Gastroesophageal sphincter (tissue), 4 donors: ENCODE data around the gene EPAS1. TPM values are rescaled to one million over a fixed set of nuclear protein-coding genes. Genes with fewer than 3 reads are reported as not detected.

Experiments
- ATAC-seq: fragments of 150-250 bp; one replicate; pipeline ENCODE4 v1.9.1; 2016; ENCODE audit warnings: mild to moderate bottlenecking, moderate library complexity
- H3K27ac ChIP-seq, 4 donors: fragments of 200-600 bp; sonication (generic) in 3 of 4; 1 replicate in 3 of 4; 2 replicates in 1 of 4; pipeline ENCODE4 v1.5.1; 2016 to 2019
- H3K27me3 ChIP-seq: fragments of 200-600 bp; sonication (generic); one replicate; pipeline ENCODE4 v1.5.1; 2019
- H3K36me3 ChIP-seq, 2 donors: fragments of 200-600 bp; sonication (generic); one replicate each; pipeline ENCODE4 v1.5.1; 2019; ENCODE audit warnings: control low read depth in 1 of 2
- H3K4me1 ChIP-seq, 3 donors: fragments of 200-600 bp; sonication (generic); 1 replicate in 2 of 3; 2 replicates in 1 of 3; pipeline ENCODE4 v1.5.1; 2016 to 2019; ENCODE audit warnings: control low read depth in 2 of 3
- H3K4me3 ChIP-seq, 2 donors: fragments of 200-600 bp; sonication (generic); one replicate each; pipeline ENCODE4 v1.5.1; 2019; ENCODE audit warnings: mild to moderate bottlenecking in 1 of 2, moderate library complexity in 1 of 2
- H3K9me3 ChIP-seq, 3 donors: fragments of 200-600 bp; sonication (generic); one replicate each; pipeline ENCODE4 v1.5.1; 2017 to 2019; ENCODE audit warnings: control low read depth in 2 of 3
- CTCF ChIP-seq, 4 experiments: fragments of 200-600 bp in 2 of 4; fragments of 450-650 bp in 2 of 4; sonication (generic) in 1 of 4; IDR thresholded peaks; one replicate each; pipeline ENCODE4 v1.5.1; 2017 to 2019; ENCODE audit warnings: antibody characterized with exemption in 4 of 4, mild to moderate bottlenecking in 2 of 4, moderate library complexity in 2 of 4
- EP300 ChIP-seq: sonication (generic); formaldehyde crosslinking; IDR thresholded peaks from one replicate; pipeline ENCODE4 v1.6.1; 2017; ENCODE audit warnings: antibody characterized with exemption, mild to moderate bottlenecking
- POLR2A ChIP-seq, 2 donors: fragments of 450-650 bp; IDR thresholded peaks; one replicate each; pipeline ENCODE4 v1.6.1; 2017; ENCODE audit warnings: antibody characterized with exemption in 2 of 2, mild to moderate bottlenecking in 2 of 2, moderate library complexity in 1 of 2
- POLR2AphosphoS5 ChIP-seq: sonication (generic); formaldehyde crosslinking; IDR thresholded peaks from one replicate; pipeline ENCODE4 v1.6.1; 2017; ENCODE audit warnings: antibody characterized with exemption
- WGBS, 2 donors: methylation state at CpG; one replicate each; pipeline ENCODE4 v1.1.5; 2018; ENCODE audit warnings: low coverage in 1 of 2; 5-methylcytosine and 5-hydroxymethylcytosine counted together
- total RNA-seq, 4 donors: library from RNA; depleted of rRNA; stranded (reverse); fragments of >200 nt; gene quantifications; one replicate each; pipeline ENCODE4 v1.1.0, GENCODE V29; 2016

EPAS1 gene
- total RNA-seq, 4 donors from 2014 or later, result 101 to 152 (median 131) TPM

- Histone ChIP-seq H3K36me3 (no peaks in the 10 kb centered on the region), H3K27me3 (no peaks in the 10 kb centered on the region), H3K4me1 (peaks cover 0 to 86% (median 21%) of the 10 kb centered on the region in 3 donors), H3K9me3 (no peaks in the 10 kb centered on the region), H3K27ac (no peak overlapping the region), H3K4me3 (no peak overlapping the region)
- TF ChIP-seq CTCF (IDR thresholded peaks at IDR 0.05) (no peak), POLR2AphosphoS5 (no peak), EP300 (no peak), POLR2A (IDR thresholded peaks at IDR 0.05) (no peak)
- WGBS, 2 donors, result 60 to 88% methylated on average over 1 of the region's 1 CpG
- no peak for ATAC-seq
Measured at GRCh38 chr2:46328829-46329228, 31.6 kb downstream of the EPAS1 start.

GRCh38 chr2:46329340-46329739 is 32.1 kb downstream of the EPAS1 start:
- no peaks in the 10 kb centered on the region for H3K27me3 ChIP-seq
- 65 to 95% methylated on average over 2 to 13 of the region's 13 CpGs for WGBS, 2 donors
- H3K4me1 ChIP-seq, result peaks cover 0 to 86% (median 26%) of the 10 kb centered on the region in 3 donors
- TF ChIP-seq EP300 (no peak), POLR2AphosphoS5 (no peak), CTCF (IDR thresholded peaks at IDR 0.05) (no peak), POLR2A (IDR thresholded peaks at IDR 0.05) (no peak)
- H3K36me3 ChIP-seq, result no peaks in the 10 kb centered on the region
- no peak for ATAC-seq
- H3K4me3 ChIP-seq, result no peak overlapping the region
- H3K9me3 ChIP-seq, result no peaks in the 10 kb centered on the region
- no peak overlapping the region for H3K27ac ChIP-seq

GRCh38 chr2:46329803-46330775 is 32.9 kb downstream of the EPAS1 start:
- no peaks in the 10 kb centered on the region for H3K36me3 ChIP-seq
- WGBS, 2 donors, result 50 to 57% methylated on average over 1 to 6 of the region's 7 CpGs
- peaks cover 0 to 92% (median 27%) of the 10 kb centered on the region in 3 donors for H3K4me1 ChIP-seq
- H3K27me3 ChIP-seq, result no peaks in the 10 kb centered on the region
- no peak for ATAC-seq
- H3K9me3 ChIP-seq, result no peaks in the 10 kb centered on the region
- TF ChIP-seq POLR2AphosphoS5 (peak; percentile 8), EP300 (no peak), CTCF (IDR thresholded peaks at IDR 0.05) (no peak), POLR2A (IDR thresholded peaks at IDR 0.05) (no peak)
- H3K27ac ChIP-seq, result peak overlapping the region in 3 of 4 donors; percentile 17 to 22 (median 21)
- H3K4me3 ChIP-seq, result no peak overlapping the region

- no peak for ATAC-seq
Measured at GRCh38 chr2:46331109-46331766, 34.0 kb downstream of the EPAS1 start.

More at GRCh38 chr2:46331109-46331766, 34.0 kb downstream of the EPAS1 start:
- Histone ChIP-seq H3K4me1 (peaks cover 0 to 100% (median 34%) of the 10 kb centered on the region in 3 donors), H3K27ac (peak overlapping the region in 1 of 4 donors; percentile 83), H3K36me3 (no peaks in the 10 kb centered on the region), H3K27me3 (no peaks in the 10 kb centered on the region), H3K4me3 (no peak overlapping the region), H3K9me3 (no peaks in the 10 kb centered on the region)
- 65 to 67% methylated on average over 6 to 8 of the region's 8 CpGs for WGBS, 2 donors
- TF ChIP-seq EP300 (no peak), CTCF (IDR thresholded peaks at IDR 0.05) (no peak)
